Neural cell (in vitro differentiated cells): ENCODE measurements around the gene NPC1. TPM values are rescaled to one million over a fixed set of nuclear protein-coding genes. Genes with fewer than 3 reads are reported as not detected.

Experiments
- H2AFZ ChIP-seq: fragments of 200-600, 300-800 bp; sonication (generic), shearing (Covaris generic); 2 replicates; pipeline ENCODE4 v1.6.0; 2014; ENCODE audit warnings: low read depth, mild to moderate bottlenecking, antibody characterized with exemption, low read length, moderate library complexity
- H3F3A ChIP-seq: fragments of 200-600 bp; shearing (Covaris generic); 2 replicates; pipeline ENCODE4 v1.6.1; 2016; ENCODE audit warnings: mild to moderate bottlenecking, moderate library complexity, mixed read lengths, antibody characterized with exemption, low read length; ENCODE audit not compliant: insufficient read depth, poor library complexity, severe bottlenecking
- H3K27ac ChIP-seq: fragments of 200-600, 300-800 bp; sonication (generic), shearing (Covaris generic); 2 replicates; pipeline ENCODE4 v1.5.1; 2014; ENCODE audit warnings: mild to moderate bottlenecking, low read length, moderate library complexity
- H3K27me3 ChIP-seq: fragments of 300-800, 200-600 bp; sonication (generic), shearing (Covaris generic); 2 replicates; pipeline ENCODE4 v1.6.0; 2014; ENCODE audit warnings: mild to moderate bottlenecking, low read depth, low read length, moderate library complexity; ENCODE audit not compliant: insufficient read depth
- H3K36me3 ChIP-seq: fragments of 300-800, 200-600 bp; sonication (generic), shearing (Covaris generic); 2 replicates; pipeline ENCODE4 v1.5.1; 2014; ENCODE audit warnings: mild to moderate bottlenecking, antibody characterized with exemption, low read length, moderate library complexity; ENCODE audit not compliant: insufficient read depth
- H3K4me2 ChIP-seq: fragments of 300-800, 200-600 bp; sonication (generic), shearing (Covaris generic); 2 replicates; pipeline ENCODE4 v1.6.0; 2014; ENCODE audit warnings: mild to moderate bottlenecking, low read length
- H3K4me3 ChIP-seq: fragments of 300-800, 200-600 bp; sonication (generic), shearing (Covaris generic); 2 replicates; pipeline ENCODE4 v1.5.1; 2014; ENCODE audit warnings: mild to moderate bottlenecking, low read length, moderate library complexity
- H3K79me2 ChIP-seq: fragments of 200-600 bp; shearing (Covaris generic); replicated peaks from 2 replicates; pipeline ENCODE4 v1.6.0; 2014; ENCODE audit warnings: mild to moderate bottlenecking, low read length, moderate library complexity; ENCODE audit not compliant: insufficient read depth
- H3K9ac ChIP-seq: fragments of 300-800, 200-600 bp; sonication (generic), shearing (Covaris generic); 2 replicates; pipeline ENCODE4 v1.6.1; 2016; ENCODE audit warnings: mild to moderate bottlenecking, low read length, mixed read lengths
- H3K9me2 ChIP-seq: fragments of 200-600 bp; shearing (Covaris generic); 2 replicates; pipeline ENCODE4 v1.6.1; 2016; ENCODE audit warnings: mild to moderate bottlenecking, low read length, mixed read lengths; ENCODE audit not compliant: insufficient read depth
- H3K9me3 ChIP-seq: fragments of 200-600, 300-800 bp; sonication (generic), shearing (Covaris generic); 2 replicates; pipeline ENCODE4 v1.6.1; 2016; ENCODE audit warnings: mild to moderate bottlenecking, mixed run types, low read length, moderate library complexity, mixed read lengths
- H4K20me1 ChIP-seq: fragments of 200-600 bp; shearing (Covaris generic); 2 replicates; pipeline ENCODE4 v1.6.1; 2016; ENCODE audit warnings: mild to moderate bottlenecking, mixed run types; ENCODE audit not compliant: insufficient read depth
- EP300 ChIP-seq: fragments of 450-650 bp; conservative IDR thresholded peaks from 2 replicates; pipeline ENCODE4 v1.6.1; 2014; ENCODE audit warnings: antibody characterized with exemption, mild to moderate bottlenecking, moderate library complexity; ENCODE audit not compliant: poor library complexity, severe bottlenecking
- EZH2 ChIP-seq: fragments of 200-600, 300-800 bp; shearing (Covaris generic), sonication (generic); IDR thresholded peaks from 2 replicates; pipeline ENCODE4 v1.6.1; 2014; ENCODE audit warnings: antibody characterized with exemption, low read length, borderline replicate concordance, mild to moderate bottlenecking; ENCODE audit not compliant: insufficient read depth, poor library complexity, severe bottlenecking
- MXI1 ChIP-seq: fragments of 450-650 bp; conservative IDR thresholded peaks from 2 replicates; pipeline ENCODE4 v1.6.1; 2014; ENCODE audit warnings: antibody characterized with exemption, mild to moderate bottlenecking; ENCODE audit not compliant: poor library complexity, severe bottlenecking
- POLR2AphosphoS5 ChIP-seq: IDR thresholded peaks from 2 replicates; pipeline ENCODE4 v1.6.1; 2012
- RAD21 ChIP-seq: fragments of 450-650 bp; conservative IDR thresholded peaks from 2 replicates; pipeline ENCODE4 v1.6.1; 2014; ENCODE audit warnings: antibody characterized with exemption, mild to moderate bottlenecking, moderate library complexity
- REST ChIP-seq: IDR thresholded peaks from 2 replicates; pipeline ENCODE4 v1.6.1; 2012; ENCODE audit warnings: borderline replicate concordance
- SMC3 ChIP-seq: fragments of 450-650 bp; conservative IDR thresholded peaks from 2 replicates; pipeline ENCODE4 v1.6.1; 2014; ENCODE audit warnings: antibody characterized with exemption, mild to moderate bottlenecking, moderate library complexity; ENCODE audit not compliant: poor library complexity
- TAF1 ChIP-seq: IDR thresholded peaks from 2 replicates; pipeline ENCODE4 v1.6.1; 2012; ENCODE audit warnings: low read depth
- polyA plus RNA-seq: library from polyadenylated mRNA; depleted of rRNA; stranded (reverse); fragments of >200 nt; gene quantifications from 2 replicates; pipeline ENCODE4 v1.2.3, GENCODE V29; 2014
- TF ChIP-seq, protein P1 (sequence below): fragments of 450-650 bp; IDR thresholded peaks from 2 replicates; pipeline ENCODE4 v1.5.1; 2014; ENCODE audit warnings: antibody characterized with exemption, mild to moderate bottlenecking, moderate library complexity; ENCODE audit not compliant: poor library complexity, severe bottlenecking

The NPC1 gene
- polyA plus RNA-seq, 1 donor from 2014 or later, result 20.9 TPM

DNA sequence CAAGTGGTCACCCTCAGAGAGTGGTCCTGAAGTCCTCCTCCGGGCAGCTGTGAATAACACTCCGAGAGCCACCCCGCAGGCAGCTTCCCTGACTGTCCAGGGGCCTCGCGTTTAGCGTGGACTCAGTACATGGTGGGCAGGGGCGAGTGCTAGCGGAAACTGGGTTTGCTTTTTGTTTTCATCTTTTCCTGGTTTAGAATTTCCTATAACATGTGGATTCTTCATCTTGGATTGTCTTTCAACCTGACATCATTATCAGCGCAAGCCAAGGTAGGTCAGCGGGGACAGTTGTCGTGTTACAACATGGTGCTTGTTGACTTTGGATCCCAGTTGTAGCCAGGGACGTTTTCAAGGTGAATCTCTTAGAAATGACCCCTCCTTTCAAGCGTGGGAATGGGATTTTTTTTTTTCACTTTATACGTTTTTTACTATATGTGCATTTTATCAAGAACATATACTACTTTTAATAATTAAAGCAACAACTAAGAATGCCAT is 62.0 kb downstream of the NPC1 start:
- no peak for TF ChIP-seq REST
- TF ChIP-seq EP300, result no peak
- no peak for TF ChIP-seq SMC3
- TF ChIP-seq, protein P1, sequence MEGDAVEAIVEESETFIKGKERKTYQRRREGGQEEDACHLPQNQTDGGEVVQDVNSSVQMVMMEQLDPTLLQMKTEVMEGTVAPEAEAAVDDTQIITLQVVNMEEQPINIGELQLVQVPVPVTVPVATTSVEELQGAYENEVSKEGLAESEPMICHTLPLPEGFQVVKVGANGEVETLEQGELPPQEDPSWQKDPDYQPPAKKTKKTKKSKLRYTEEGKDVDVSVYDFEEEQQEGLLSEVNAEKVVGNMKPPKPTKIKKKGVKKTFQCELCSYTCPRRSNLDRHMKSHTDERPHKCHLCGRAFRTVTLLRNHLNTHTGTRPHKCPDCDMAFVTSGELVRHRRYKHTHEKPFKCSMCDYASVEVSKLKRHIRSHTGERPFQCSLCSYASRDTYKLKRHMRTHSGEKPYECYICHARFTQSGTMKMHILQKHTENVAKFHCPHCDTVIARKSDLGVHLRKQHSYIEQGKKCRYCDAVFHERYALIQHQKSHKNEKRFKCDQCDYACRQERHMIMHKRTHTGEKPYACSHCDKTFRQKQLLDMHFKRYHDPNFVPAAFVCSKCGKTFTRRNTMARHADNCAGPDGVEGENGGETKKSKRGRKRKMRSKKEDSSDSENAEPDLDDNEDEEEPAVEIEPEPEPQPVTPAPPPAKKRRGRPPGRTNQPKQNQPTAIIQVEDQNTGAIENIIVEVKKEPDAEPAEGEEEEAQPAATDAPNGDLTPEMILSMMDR, result no peak
- no peak for TF ChIP-seq RAD21
- TF ChIP-seq EZH2, result no peak
- no peak for TF ChIP-seq TAF1
- no peak for TF ChIP-seq POLR2AphosphoS5
- TF ChIP-seq MXI1, result no peak
- no peaks in the 10 kb centered on the region for H3K9me3 ChIP-seq
- no peak overlapping the region for H3K9ac ChIP-seq
- H3K79me2 ChIP-seq, result no peaks in the 10 kb centered on the region
- no peaks in the 10 kb centered on the region for H3K9me2 ChIP-seq
- H2AFZ ChIP-seq, result no peak overlapping the region
- H3K4me2 ChIP-seq, result no peak overlapping the region
- no peak overlapping the region for H3K27ac ChIP-seq
- H3F3A ChIP-seq, result no peaks in the 10 kb centered on the region
- no peaks in the 10 kb centered on the region for H3K27me3 ChIP-seq
- H3K36me3 ChIP-seq, result peaks cover 11% of the 10 kb centered on the region
- no peaks in the 10 kb centered on the region for H4K20me1 ChIP-seq
- no peak overlapping the region for H3K4me3 ChIP-seq

GRCh38 chr18:23523429-23524212 is 62.7 kb downstream of the NPC1 start:
- H3K36me3 ChIP-seq, result peaks cover 11% of the 10 kb centered on the region
- no peak overlapping the region for H3K4me3 ChIP-seq
- H3K9ac ChIP-seq, result no peak overlapping the region
- H3K27me3 ChIP-seq, result no peaks in the 10 kb centered on the region
- TF ChIP-seq RAD21 (no peak), REST (no peak), MXI1 (no peak), EZH2 (no peak), TAF1 (no peak), SMC3 (no peak), POLR2AphosphoS5 (no peak), EP300 (no peak)
- TF ChIP-seq, protein P1, result no peak
- H3K27ac ChIP-seq, result no peak overlapping the region
- no peaks in the 10 kb centered on the region for H3K79me2 ChIP-seq
- H3F3A ChIP-seq, result no peaks in the 10 kb centered on the region
- H3K4me2 ChIP-seq, result no peak overlapping the region
- H4K20me1 ChIP-seq, result no peaks in the 10 kb centered on the region
- H3K9me3 ChIP-seq, result no peaks in the 10 kb centered on the region
- no peaks in the 10 kb centered on the region for H3K9me2 ChIP-seq
- H2AFZ ChIP-seq, result no peak overlapping the region
